ENCODE measurements around the gene PIP4K2A.
"Not testable (repeated sequence)": the region's sequence is repeated elsewhere in the genome, so short reads cannot be mapped to it uniquely, and the experiment has no call there.

PIP4K2A gene

GRCh38 chr10:22503315-22504088 lies 210.9 kb downstream of the PIP4K2A start:
- DNase-seq = no peak

- no peak for DNase-seq
Observed at GRCh38 chr10:22501863-22502262, 212.5 kb downstream of the PIP4K2A start.

- DNase-seq = no peak
Observed at GRCh38 chr10:22501413-22501812, 213.0 kb downstream of the PIP4K2A start.

- DNase-seq = no peak
Observed at GRCh38 chr10:22500656-22501340, 213.6 kb downstream of the PIP4K2A start.

- DNase-seq = not testable (repeated sequence)
Observed at GRCh38 chr10:22499973-22500372, 214.4 kb downstream of the PIP4K2A start.

GRCh38 chr10:22495396-22495795 lies 219.0 kb downstream of the PIP4K2A start:
- DNase-seq = no peak

- DNase-seq = no peak
Observed at GRCh38 chr10:22494007-22494406, 220.4 kb downstream of the PIP4K2A start.

- DNase-seq = no peak
Observed at GRCh38 chr10:22491931-22492615, 222.3 kb downstream of the PIP4K2A start.

GRCh38 chr10:22491480-22491879 lies 222.9 kb downstream of the PIP4K2A start:
- DNase-seq = no peak

- no peak for DNase-seq
Observed at GRCh38 chr10:22489975-22490374, 224.4 kb downstream of the PIP4K2A start.

- no peak for DNase-seq
Observed at GRCh38 chr10:22489467-22489866, 224.9 kb downstream of the PIP4K2A start.

GRCh38 chr10:22486431-22486830 lies 227.9 kb downstream of the PIP4K2A start:
- DNase-seq = no peak

Data from NCI-H2227 treated with DMSO at 0.1 percent for 48 hours (cell line).